ENCODE measurements around the gene PDLIM4.

Gene PDLIM4

DNA sequence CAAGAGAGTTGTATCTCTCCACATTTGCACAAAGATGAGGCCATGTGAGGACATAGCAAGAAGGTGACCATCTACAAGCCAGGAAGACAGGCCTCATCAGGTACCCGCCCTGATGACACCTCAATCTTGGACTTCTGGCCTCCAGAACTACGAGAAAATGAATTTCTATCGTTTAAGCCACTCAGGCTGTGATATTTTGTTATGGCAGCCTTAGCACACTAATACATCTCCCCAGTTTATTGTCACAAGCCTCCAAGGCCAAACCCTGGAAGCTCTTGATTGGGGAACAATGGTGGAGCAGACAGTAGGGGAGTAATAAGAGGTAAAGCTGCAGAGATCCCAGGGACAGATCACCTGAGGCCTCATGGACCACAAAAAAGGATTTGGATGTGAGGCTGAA lies 22.2 kb upstream of the PDLIM4 start:
- no peak overlapping the region for H3K27ac ChIP-seq
- TF ChIP-seq, protein P1, sequence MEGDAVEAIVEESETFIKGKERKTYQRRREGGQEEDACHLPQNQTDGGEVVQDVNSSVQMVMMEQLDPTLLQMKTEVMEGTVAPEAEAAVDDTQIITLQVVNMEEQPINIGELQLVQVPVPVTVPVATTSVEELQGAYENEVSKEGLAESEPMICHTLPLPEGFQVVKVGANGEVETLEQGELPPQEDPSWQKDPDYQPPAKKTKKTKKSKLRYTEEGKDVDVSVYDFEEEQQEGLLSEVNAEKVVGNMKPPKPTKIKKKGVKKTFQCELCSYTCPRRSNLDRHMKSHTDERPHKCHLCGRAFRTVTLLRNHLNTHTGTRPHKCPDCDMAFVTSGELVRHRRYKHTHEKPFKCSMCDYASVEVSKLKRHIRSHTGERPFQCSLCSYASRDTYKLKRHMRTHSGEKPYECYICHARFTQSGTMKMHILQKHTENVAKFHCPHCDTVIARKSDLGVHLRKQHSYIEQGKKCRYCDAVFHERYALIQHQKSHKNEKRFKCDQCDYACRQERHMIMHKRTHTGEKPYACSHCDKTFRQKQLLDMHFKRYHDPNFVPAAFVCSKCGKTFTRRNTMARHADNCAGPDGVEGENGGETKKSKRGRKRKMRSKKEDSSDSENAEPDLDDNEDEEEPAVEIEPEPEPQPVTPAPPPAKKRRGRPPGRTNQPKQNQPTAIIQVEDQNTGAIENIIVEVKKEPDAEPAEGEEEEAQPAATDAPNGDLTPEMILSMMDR (conservative IDR thresholded peaks at IDR 0.05; ENCODE audit: low read depth, low read length), result no peak
- no peaks in the 10 kb centered on the region for H3K27me3 ChIP-seq (ENCODE audit: insufficient read depth, low read depth)
- H3K79me2 ChIP-seq (ENCODE audit: insufficient read depth, low read depth), result no peaks in the 10 kb centered on the region
- no peaks in the 10 kb centered on the region for H3K4me1 ChIP-seq (ENCODE audit: low read depth, poor library complexity, severe bottlenecking)
- H2AFZ ChIP-seq (ENCODE audit: low read depth), result no peak overlapping the region
- H3K9ac ChIP-seq, result no peak overlapping the region
- H3K4me3 ChIP-seq (IDR thresholded peaks at IDR 0.05; ENCODE audit: insufficient read depth, low read depth, low read length), result no peak overlapping the region
- H3K36me3 ChIP-seq (ENCODE audit: insufficient read depth), result no peaks in the 10 kb centered on the region
- H3K4me2 ChIP-seq, result no peak overlapping the region
- H4K20me1 ChIP-seq (ENCODE audit: insufficient read depth), result no peaks in the 10 kb centered on the region

DNA sequence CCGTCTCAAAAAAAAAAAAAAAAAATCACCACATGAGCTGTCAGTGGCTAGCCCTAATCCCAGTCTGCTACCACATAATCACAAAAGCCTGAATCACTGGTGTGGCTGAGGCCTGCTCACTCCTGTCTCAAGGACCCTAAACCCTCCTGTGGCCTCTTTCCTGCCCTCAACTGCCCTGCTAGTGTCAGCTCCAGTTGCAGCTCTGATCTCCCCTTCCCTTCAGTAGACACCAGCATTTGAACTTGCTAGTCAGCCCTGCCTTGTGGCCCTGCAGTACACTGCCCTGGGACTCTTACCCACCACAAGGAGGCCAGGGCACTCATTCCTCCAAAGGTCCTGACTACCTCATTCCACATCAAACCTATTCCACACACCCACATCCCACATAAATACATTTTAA lies 20.4 kb upstream of the PDLIM4 start:
- Histone ChIP-seq H3K9ac (no peak overlapping the region), H3K4me2 (no peak overlapping the region), H4K20me1 (ENCODE audit: insufficient read depth) (no peaks in the 10 kb centered on the region), H3K79me2 (ENCODE audit: insufficient read depth, low read depth) (no peaks in the 10 kb centered on the region), H3K4me1 (ENCODE audit: low read depth, poor library complexity, severe bottlenecking) (no peaks in the 10 kb centered on the region), H2AFZ (ENCODE audit: low read depth) (no peak overlapping the region), H3K27ac (no peak overlapping the region), H3K36me3 (ENCODE audit: insufficient read depth) (no peaks in the 10 kb centered on the region), H3K4me3 (IDR thresholded peaks at IDR 0.05; ENCODE audit: insufficient read depth, low read depth, low read length) (no peak overlapping the region), H3K27me3 (ENCODE audit: insufficient read depth, low read depth) (no peaks in the 10 kb centered on the region)
- TF ChIP-seq, protein P1 (conservative IDR thresholded peaks at IDR 0.05; ENCODE audit: low read depth, low read length), result no peak

DNA sequence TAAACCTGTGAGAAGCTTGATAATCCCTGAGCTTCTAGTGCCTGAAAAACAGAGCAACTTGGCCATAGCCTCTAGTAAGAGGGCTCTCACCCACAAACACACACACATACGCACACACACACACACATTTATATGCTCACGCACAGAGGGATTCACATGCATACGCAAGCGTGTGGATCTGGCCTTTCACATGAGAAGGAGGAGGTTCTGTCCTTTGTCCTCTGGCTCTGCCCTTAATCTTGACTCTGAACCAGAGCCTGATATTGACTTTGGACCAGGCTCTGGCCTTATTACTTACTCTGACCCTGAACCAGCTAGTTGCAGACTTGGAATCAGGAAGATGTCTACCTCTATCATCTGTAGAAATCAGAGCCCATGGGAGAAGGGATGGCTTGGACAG lies 19.8 kb upstream of the PDLIM4 start:
- Histone ChIP-seq H2AFZ (ENCODE audit: low read depth) (no peak overlapping the region), H3K36me3 (ENCODE audit: insufficient read depth) (no peaks in the 10 kb centered on the region), H3K9ac (no peak overlapping the region), H4K20me1 (ENCODE audit: insufficient read depth) (no peaks in the 10 kb centered on the region), H3K4me1 (ENCODE audit: low read depth, poor library complexity, severe bottlenecking) (no peaks in the 10 kb centered on the region), H3K27me3 (ENCODE audit: insufficient read depth, low read depth) (no peaks in the 10 kb centered on the region), H3K4me2 (no peak overlapping the region), H3K79me2 (ENCODE audit: insufficient read depth, low read depth) (no peaks in the 10 kb centered on the region), H3K27ac (no peak overlapping the region), H3K4me3 (IDR thresholded peaks at IDR 0.05; ENCODE audit: insufficient read depth, low read depth, low read length) (no peak overlapping the region)
- TF ChIP-seq, protein P1 (conservative IDR thresholded peaks at IDR 0.05; ENCODE audit: low read depth, low read length), result no peak

DNA sequence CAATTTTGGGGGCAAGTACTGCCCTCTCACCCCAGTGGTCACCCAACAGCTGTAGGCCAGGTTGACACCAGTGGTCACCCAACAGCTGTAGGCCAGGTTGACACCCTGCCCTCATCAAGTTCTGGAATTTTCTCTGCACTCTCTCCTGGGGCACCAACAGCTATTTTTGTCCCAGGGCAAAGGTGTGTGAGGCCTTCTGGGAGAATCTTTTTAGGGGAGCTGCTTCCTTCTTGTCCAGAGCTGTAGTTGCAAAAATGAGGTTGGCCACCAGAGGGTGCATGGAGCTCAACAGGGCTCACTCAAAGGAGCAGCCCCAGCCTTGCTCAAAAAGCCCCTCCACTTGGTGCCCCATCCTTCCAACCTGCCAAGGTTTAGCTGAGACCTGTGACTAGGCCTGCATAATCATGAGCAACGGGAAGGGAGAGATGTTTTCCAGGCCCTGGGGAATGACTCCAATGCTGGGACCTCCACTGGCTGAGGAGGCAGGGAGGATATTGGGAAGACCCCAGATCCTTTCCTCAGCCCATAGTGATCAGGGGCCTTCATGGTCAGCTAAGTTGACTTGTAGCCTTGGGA lies 19.2 kb upstream of the PDLIM4 start:
- H4K20me1 ChIP-seq (ENCODE audit: insufficient read depth), result no peaks in the 10 kb centered on the region
- no peaks in the 10 kb centered on the region for H3K27me3 ChIP-seq (ENCODE audit: insufficient read depth, low read depth)
- H3K36me3 ChIP-seq (ENCODE audit: insufficient read depth), result no peaks in the 10 kb centered on the region
- no peaks in the 10 kb centered on the region for H3K4me1 ChIP-seq (ENCODE audit: low read depth, poor library complexity, severe bottlenecking)
- no peak overlapping the region for H3K27ac ChIP-seq
- H3K4me3 ChIP-seq (IDR thresholded peaks at IDR 0.05; ENCODE audit: insufficient read depth, low read depth, low read length), result no peak overlapping the region
- H2AFZ ChIP-seq (ENCODE audit: low read depth), result no peak overlapping the region
- no peaks in the 10 kb centered on the region for H3K79me2 ChIP-seq (ENCODE audit: insufficient read depth, low read depth)
- TF ChIP-seq, protein P1 (conservative IDR thresholded peaks at IDR 0.05; ENCODE audit: low read depth, low read length), result peak; percentile 88
- no peak overlapping the region for H3K9ac ChIP-seq
- H3K4me2 ChIP-seq, result no peak overlapping the region
